HepG2 (cell line): Measurements from ENCODE around the gene IQCM. TPM values are rescaled to one million over a fixed set of nuclear protein-coding genes. Genes with fewer than 3 reads are reported as not detected.

ENCODE experiments used
- ATAC-seq: fragments of 200-7000 bp; cut with Tn5 transposase; 3 replicates; pipeline ENCODE4 v1.9.1; 2020; ENCODE audit warnings: mild to moderate bottlenecking, moderate library complexity
- BruUV-seq: library from RNA; stranded (reverse); fragments of 400-500 nt; replicated peaks from 2 replicates; lab custom pipeline; 2021; lab: Mats Ljungman, UMichigan
- CTCF ChIA-PET: fragments of 300-600 bp; formaldehyde crosslinking; extraction: SDS; loops from one replicate; lab custom pipeline; 2021; ENCODE audit warnings: low total read pairs, inconsistent platforms, low intra/inter-chr PET ratio; lab: Yijun Ruan, JAX
- POLR2A ChIA-PET: fragments of 350-600 bp; sonication (Branson Sonifier 250); formaldehyde crosslinking; loops from one replicate; lab custom pipeline; 2020; ENCODE audit warnings: antibody characterized with exemption, inconsistent platforms; lab: Yijun Ruan, JAX
- DNase-seq: peaks from one replicate; pipeline ENCODE4 v3.0.0-alpha.2; 2015; ENCODE audit warnings: low spot score
- FAIRE-seq: peaks from 3 replicates; lab custom pipeline; 2011; peaks lifted over from hg19 to GRCh38; lab: Jason Lieb, UNC
- H2AFZ ChIP-seq: one replicate; pipeline ENCODE4 v1.6.1; 2011; ENCODE audit warnings: low read length, inconsistent platforms
- H3K27ac ChIP-seq: fragments of 300-600 bp; 3 replicates; pipeline ENCODE4 v1.8.0; 2011; ENCODE audit warnings: mixed run types, mild to moderate bottlenecking, mixed read lengths, low read length, inconsistent platforms; ENCODE audit not compliant: insufficient read depth; ENCODE audit errors: extremely low read length
- H3K27me3 ChIP-seq, 2 experiments: fragments of 200-600 bp in 1 of 2; 2 replicates in 1 of 2; 3 replicates in 1 of 2; pipeline versions ENCODE4 v1.6.0 to v1.8.0; 2011; ENCODE audit warnings: low read length in 2 of 2, mild to moderate bottlenecking in 2 of 2, moderate library complexity in 2 of 2, inconsistent platforms in 1 of 2; ENCODE audit not compliant: insufficient read depth in 2 of 2, control insufficient read depth in 1 of 2
- H3K36me3 ChIP-seq, 2 experiments: fragments of 200-600 bp in 1 of 2; replicated peaks in 1 of 2; 2 replicates in 1 of 2; 3 replicates in 1 of 2; pipeline versions ENCODE4 v1.5.1 to v1.8.0; 2011; ENCODE audit warnings: low read length in 2 of 2, inconsistent platforms in 1 of 2; ENCODE audit not compliant: insufficient read depth in 2 of 2, control insufficient read depth in 1 of 2
- H3K4me1 ChIP-seq: 2 replicates; pipeline ENCODE4 v1.5.1; 2012; ENCODE audit warnings: low read length, inconsistent platforms; ENCODE audit not compliant: insufficient read depth
- H3K4me2 ChIP-seq: 2 replicates; pipeline ENCODE4 v1.6.0; 2011; ENCODE audit warnings: low read depth, low read length, inconsistent platforms
- H3K4me3 ChIP-seq, 3 experiments: fragments of 200-600 bp in 1 of 3; sonication (generic), shearing (Covaris generic) in 1 of 3; replicated peaks in 1 of 3; 2 replicates each; pipeline ENCODE4 v1.5.1; 2011 to 2016; ENCODE audit warnings: low read length in 3 of 3, inconsistent platforms in 2 of 3, low read depth in 2 of 3, mild to moderate bottlenecking in 2 of 3, control low read depth in 1 of 3, mixed read lengths in 1 of 3; ENCODE audit not compliant: insufficient read depth in 1 of 3
- H3K79me2 ChIP-seq: one replicate; pipeline ENCODE4 v1.6.1; 2011; ENCODE audit warnings: low read length, inconsistent platforms; ENCODE audit not compliant: insufficient read depth
- H3K9ac ChIP-seq: 2 replicates; pipeline ENCODE4 v1.6.0; 2011; ENCODE audit warnings: mild to moderate bottlenecking, low read depth, low read length, inconsistent platforms; ENCODE audit not compliant: insufficient read depth
- H3K9me3 ChIP-seq: 2 replicates; pipeline ENCODE4 v1.5.1; 2012; ENCODE audit warnings: mild to moderate bottlenecking, low read length
- H4K20me1 ChIP-seq: 2 replicates; pipeline ENCODE4 v1.6.0; 2011; ENCODE audit warnings: inconsistent platforms, mild to moderate bottlenecking, low read length, moderate library complexity; ENCODE audit not compliant: insufficient read depth
- ARID4A ChIP-seq: sonication (generic); formaldehyde crosslinking; IDR thresholded peaks from 2 replicates; pipeline ENCODE4 v1.5.0; 2020; ENCODE audit warnings: mild to moderate bottlenecking, missing genetic modification reagents, borderline replicate concordance
- ARNT ChIP-seq: fragments of 450-650 bp; IDR thresholded peaks from 2 replicates; pipeline ENCODE4 v1.6.1; 2017
- HNF1A ChIP-seq, 2 experiments: sonication (generic) in 1 of 2; formaldehyde crosslinking in 1 of 2; IDR thresholded peaks; 2 replicates each; pipeline versions ENCODE4 v1.4.0 to v1.6.1; 2016 to 2020; ENCODE audit warnings: borderline replicate concordance in 1 of 2, low read depth in 1 of 2, mild to moderate bottlenecking in 1 of 2, missing genetic modification reagents in 1 of 2
- KDM4B ChIP-seq: sonication (generic); formaldehyde crosslinking; IDR thresholded peaks from 2 replicates; pipeline ENCODE4 v1.4.0; 2020; ENCODE audit warnings: missing genetic modification reagents
- PHF8 ChIP-seq: sonication (generic); formaldehyde crosslinking; IDR thresholded peaks from 2 replicates; pipeline ENCODE4 v1.5.0; 2020; ENCODE audit warnings: missing genetic modification reagents
- SIN3B ChIP-seq: fragments of 150-350 bp; IDR thresholded peaks from 2 replicates; pipeline ENCODE4 v1.6.1; 2014; ENCODE audit warnings: low read length
- ZBTB10 ChIP-seq: sonication (generic); formaldehyde crosslinking; IDR thresholded peaks from 2 replicates; pipeline ENCODE4 v1.4.0; 2020; ENCODE audit warnings: missing genetic modification reagents, borderline replicate concordance
- ZBTB21 ChIP-seq: sonication (generic); formaldehyde crosslinking; IDR thresholded peaks from 2 replicates; pipeline ENCODE4 v1.4.0; 2020; ENCODE audit warnings: missing genetic modification reagents
- ZNF484 ChIP-seq: sonication (generic); formaldehyde crosslinking; IDR thresholded peaks from 2 replicates; pipeline ENCODE4 v1.5.1; 2020; ENCODE audit warnings: mild to moderate bottlenecking, low read depth, missing genetic modification reagents, borderline replicate concordance
- ZNF503 ChIP-seq: sonication (generic); formaldehyde crosslinking; IDR thresholded peaks from 2 replicates; pipeline ENCODE4 v1.4.0; 2020; ENCODE audit warnings: missing genetic modification reagents
- WGBS: methylation state at CpG from one replicate; pipeline ENCODE4 v1.1.6; 2017; ENCODE audit warnings: low lambda C conversion rate; 5-methylcytosine and 5-hydroxymethylcytosine counted together
- in situ Hi-C: cut with HindIII; loops from 2 replicates; pipeline ENCODE4 v1.10.0; 2017; ENCODE audit warnings: low pct_unique_long_range_greater_than_20kb; ENCODE audit not compliant: extremely low pct_ligation_motif_present
- intact Hi-C: fragments of 100-400 bp; cut with micrococcal nuclease; formaldehyde crosslinking; loops from one replicate; pipeline ENCODE4 v1.10.0; 2022; ENCODE audit not compliant: unreplicated experiment
- polyA plus RNA-seq, 8 experiments: library from polyadenylated mRNA; depleted of rRNA in 3 of 8; stranded (reverse) in 7 of 8; unstranded in 1 of 8; fragments of >200 nt; fragmentation: Illumina TruSeq in 4 of 8; extraction: Trizol in 4 of 8; gene quantifications; 2 replicates each; pipeline versions ENCODE4 v1.2.1 to v1.2.3, GENCODE V29; 2011 to 2016; ENCODE audit warnings: low read depth in 4 of 8, missing spikeins in 1 of 8, mixed read lengths in 1 of 8; ENCODE audit not compliant: insufficient read depth in 1 of 8
- total RNA-seq, 5 experiments: library from RNA; depleted of rRNA; stranded (reverse); fragments of >200 nt; fragmentation: Illumina TruSeq; extraction: Trizol; gene quantifications; 2 replicates each; pipeline ENCODE4 v1.2.3, GENCODE V29; 2016; ENCODE audit warnings: low read depth in 1 of 5

IQCM gene
- total and polyA plus RNA-seq, 2 of the 13 experiments (the other 11 are each of a cell fraction or from before 2014, with no cell fraction given) = not detected

- Histone ChIP-seq H3K36me3 (no peaks in the 10 kb centered on the region), H3K9ac (no peak overlapping the region), H3K27me3 (no peaks in the 10 kb centered on the region; a peak in 1 of 5 replicates), H3K79me2 (no peaks in the 10 kb centered on the region), H3K27ac (no peak overlapping the region), H2AFZ (no peak overlapping the region), H4K20me1 (no peaks in the 10 kb centered on the region), H3K4me3 (no peak overlapping the region), H3K4me2 (no peak overlapping the region), H3K9me3 (no peaks in the 10 kb centered on the region), H3K4me1 (no peaks in the 10 kb centered on the region)
- intact Hi-C loops (no loop called here), in situ Hi-C loops (no loop called here)
- BruUV-seq = no TSS peak
- no peak for TF ChIP-seq ZNF503 (CRISPR knock-in tag)
- TF ChIP-seq HNF1A (IDR thresholded peaks at IDR 0.05; ENCODE audit: low read depth) = no peak
- no peak for TF ChIP-seq HNF1A (CRISPR knock-in tag; IDR thresholded peaks at IDR 0.05; ENCODE audit: borderline replicate concordance)
- TF ChIP-seq ZNF484 (CRISPR knock-in tag) = no peak
- TF ChIP-seq PHF8 = no peak
- TF ChIP-seq ZBTB21 (CRISPR knock-in tag) = no peak
- no peak for TF ChIP-seq SIN3B
- TF ChIP-seq ZBTB10 (CRISPR knock-in tag) = no peak
- no peak for TF ChIP-seq ARNT
- TF ChIP-seq KDM4B (CRISPR knock-in tag) = no peak
- no peak for TF ChIP-seq ARID4A (CRISPR knock-in tag)
- ChIA-PET CTCF (no interaction called here), POLR2A (no interaction called here)
- 22% methylated on average over 2 of the region's 2 CpGs for WGBS
- DNase-seq (no peak), ATAC-seq (no peak), FAIRE-seq (no peak)
These were observed 31.6 kb downstream of the IQCM start for GRCh38 chr4:149784018-149784417.
